CD14-positive monocyte (primary cell): ENCODE measurements around the gene TTC28. TPM values are rescaled to one million over a fixed set of nuclear protein-coding genes. Genes with fewer than 3 reads are reported as not detected.
"Not testable (repeated sequence)": the region's sequence is repeated elsewhere in the genome, so short reads cannot be mapped to it uniquely, and the experiment has no call there.

Source experiments
- DNase-seq, 3 donors: peaks; one replicate each; pipeline ENCODE4 v3.0.0-alpha.2; 2011 to 2022
- H2AFZ ChIP-seq: 2 replicates; pipeline ENCODE4 v1.6.0; 2012; ENCODE audit warnings: mild to moderate bottlenecking, low read depth, low read length, inconsistent platforms; ENCODE audit not compliant: insufficient read depth, poor library complexity, severe bottlenecking
- H3K27ac ChIP-seq, 2 donors: 1 replicate in 1 of 2; 2 replicates in 1 of 2; pipeline ENCODE4 v1.5.1; 2012 to 2013; ENCODE audit warnings: low read length in 2 of 2, control low read depth in 1 of 2, inconsistent platforms in 1 of 2, low read depth in 1 of 2, mild to moderate bottlenecking in 1 of 2
- H3K27me3 ChIP-seq, 2 donors: one replicate each; pipeline versions ENCODE4 v1.6.0 to v1.6.1; 2011 to 2013; ENCODE audit warnings: low read length in 2 of 2; ENCODE audit not compliant: control insufficient read depth in 2 of 2, insufficient read depth in 2 of 2
- H3K36me3 ChIP-seq, 2 donors: replicated peaks in 1 of 2; 1 replicate in 1 of 2; 2 replicates in 1 of 2; pipeline versions ENCODE4 v1.5.1 to v1.6.1; 2012 to 2013; ENCODE audit warnings: low read length in 2 of 2, control low read depth in 1 of 2, inconsistent platforms in 1 of 2, mild to moderate bottlenecking in 1 of 2; ENCODE audit not compliant: insufficient read depth in 2 of 2, control insufficient read depth in 1 of 2
- H3K4me1 ChIP-seq, 2 donors: 1 replicate in 1 of 2; 2 replicates in 1 of 2; pipeline versions ENCODE4 v1.5.1 to v1.6.1; 2012 to 2013; ENCODE audit warnings: low read length in 2 of 2, control low read depth in 1 of 2, inconsistent platforms in 1 of 2, mild to moderate bottlenecking in 1 of 2, moderate library complexity in 1 of 2; ENCODE audit not compliant: insufficient read depth in 2 of 2, control insufficient read depth in 1 of 2
- H3K4me2 ChIP-seq: replicated peaks from 2 replicates; pipeline ENCODE3; 2012; ENCODE audit warnings: low read length, moderate library complexity, mild to moderate bottlenecking; ENCODE audit not compliant: poor library complexity, severe bottlenecking; ENCODE audit errors: extremely low read depth
- H3K4me3 ChIP-seq, 3 experiments: fragments of 200-600 bp in 1 of 3; sonication (generic) in 1 of 3; replicated peaks in 1 of 3; 1 replicate in 2 of 3; 2 replicates in 1 of 3; pipeline ENCODE4 v1.5.1; 2011 to 2013; ENCODE audit warnings: low read length in 3 of 3, mild to moderate bottlenecking in 3 of 3, control low read depth in 2 of 3, low read depth in 2 of 3, inconsistent platforms in 1 of 3, moderate library complexity in 1 of 3
- H3K79me2 ChIP-seq: 2 replicates; pipeline ENCODE4 v1.6.0; 2012; ENCODE audit warnings: mild to moderate bottlenecking, control low read depth, inconsistent platforms, low read length, moderate library complexity; ENCODE audit not compliant: insufficient read depth
- H3K9ac ChIP-seq: 2 replicates; pipeline ENCODE4 v1.6.0; 2017; ENCODE audit warnings: low read length, mild to moderate bottlenecking; ENCODE audit not compliant: insufficient read depth, poor library complexity, severe bottlenecking
- H3K9me3 ChIP-seq, 2 donors: replicated peaks in 1 of 2; 1 replicate in 1 of 2; 2 replicates in 1 of 2; pipeline versions ENCODE4 v1.5.1 to v1.6.1; 2012 to 2013; ENCODE audit warnings: low read length in 2 of 2, control low read depth in 1 of 2; ENCODE audit not compliant: control insufficient read depth in 1 of 2, insufficient read depth in 1 of 2
- H4K20me1 ChIP-seq: 2 replicates; pipeline ENCODE4 v1.6.0; 2012; ENCODE audit warnings: mild to moderate bottlenecking, low read length, control low read depth, moderate library complexity; ENCODE audit not compliant: insufficient read depth
- H3K27ac Mint-ChIP-seq, 7 donors: one replicate each; pipeline ENCODE4 v1.8.0; 2020; ENCODE audit warnings: mild to moderate bottlenecking in 7 of 7, mixed read lengths in 7 of 7, moderate library complexity in 6 of 7, inconsistent platforms in 2 of 7
- H3K27me3 Mint-ChIP-seq, 3 donors: one replicate each; pipeline ENCODE4 v1.8.0; 2021 to 2022; ENCODE audit warnings: low read depth in 3 of 3, mild to moderate bottlenecking in 3 of 3, mixed read lengths in 3 of 3, moderate library complexity in 3 of 3, inconsistent platforms in 1 of 3
- H3K36me3 Mint-ChIP-seq, 2 donors: one replicate each; pipeline ENCODE4 v1.8.0; 2020; ENCODE audit warnings: mixed read lengths in 2 of 2, inconsistent platforms in 1 of 2, mild to moderate bottlenecking in 1 of 2
- H3K4me1 Mint-ChIP-seq: one replicate; pipeline ENCODE4 v1.8.0; 2020; ENCODE audit warnings: mild to moderate bottlenecking, mixed read lengths
- H3K4me3 Mint-ChIP-seq, 2 donors: one replicate each; pipeline ENCODE4 v1.8.0; 2020; ENCODE audit warnings: mild to moderate bottlenecking in 2 of 2, mixed read lengths in 2 of 2, moderate library complexity in 1 of 2
- H3K9me3 Mint-ChIP-seq, 7 donors: one replicate each; pipeline ENCODE4 v1.8.0; 2020 to 2022; ENCODE audit warnings: mixed read lengths in 7 of 7, mild to moderate bottlenecking in 6 of 7, moderate library complexity in 6 of 7, inconsistent platforms in 2 of 7
- CTCF ChIP-seq: fragments of 200-600 bp; IDR thresholded peaks from one replicate; pipeline ENCODE4 v1.8.0; 2022; ENCODE audit warnings: antibody characterized with exemption, mild to moderate bottlenecking
- WGBS: methylation state at CpG from one replicate; pipeline ENCODE4 v1.1.5; 2013; ENCODE audit warnings: missing lambda C conversion rate; ENCODE audit not compliant: insufficient coverage; 5-methylcytosine and 5-hydroxymethylcytosine counted together
- intact Hi-C, 2 donors: fragments of 100-400 bp; cut with micrococcal nuclease; formaldehyde crosslinking; loops; one replicate each; pipeline versions ENCODE4 v1.15.0 to v1.15.1; 2023
- polyA plus RNA-seq, 3 donors: library from polyadenylated mRNA; depleted of rRNA in 1 of 3; unstranded in 2 of 3; stranded (reverse) in 1 of 3; fragments of 300-500 nt in 2 of 3; fragments of >200 nt in 1 of 3; fragmentation: Illumina TruSeq in 2 of 3; gene quantifications; 1 replicate in 2 of 3; 2 replicates in 1 of 3; pipeline ENCODE4 v1.2.3, GENCODE V29; 2012 to 2021

TTC28 gene
- polyA plus RNA-seq, 3 donors: 0.24 to 0.61 TPM; not detected in 1

- Histone ChIP-seq H3K4me1 (no peaks in the 10 kb centered on the region), H4K20me1 (no peaks in the 10 kb centered on the region), H2AFZ (no peak overlapping the region), H3K4me3 (no peak overlapping the region), H3K9ac (no peak overlapping the region), H3K27ac (no peak overlapping the region), H3K9me3 (no peaks in the 10 kb centered on the region), H3K27me3 (no peaks in the 10 kb centered on the region), H3K79me2 (no peaks in the 10 kb centered on the region), H3K4me2 (no peak overlapping the region), H3K36me3 (no peaks in the 10 kb centered on the region)
- 92% methylated on average over 4 of the region's 6 CpGs for WGBS
- Mint-ChIP-seq H3K4me1 (no peaks in the 10 kb centered on the region), H3K9me3 (peaks cover 0 to 10% (median 5%) of the 10 kb centered on the region in 7 donors), H3K36me3 (no peaks in the 10 kb centered on the region), H3K27ac (no peak overlapping the region), H3K27me3 (no peaks in the 10 kb centered on the region), H3K4me3 (no peak overlapping the region)
- intact Hi-C loops: no loop called here
- no peak for DNase-seq
- TF ChIP-seq CTCF: no peak
Observed at GRCh38 chr22:28091486-28091885, 588.2 kb downstream of the TTC28 start.

GRCh38 chr22:28089541-28089940, 590.1 kb downstream of the TTC28 start:
- H3K79me2 ChIP-seq, H3K4me3 ChIP-seq, H2AFZ ChIP-seq, H3K9me3 ChIP-seq, H3K27me3 Mint-ChIP-seq, H3K27ac Mint-ChIP-seq, H3K4me2 ChIP-seq, H3K27me3 ChIP-seq, H3K36me3 ChIP-seq, H3K36me3 Mint-ChIP-seq, H3K27ac ChIP-seq, H3K4me3 Mint-ChIP-seq, H3K4me1 Mint-ChIP-seq, DNase-seq, H4K20me1 ChIP-seq, intact Hi-C loops, H3K9ac ChIP-seq, H3K4me1 ChIP-seq: not testable (repeated sequence)
- no CpG with 5 or more reads among the region's 5 CpGs for WGBS
- H3K9me3 Mint-ChIP-seq: peaks cover 5 to 15% (median 11%) of the 10 kb centered on the region in 7 donors
